ENCODE results near the gene PLEKHM3.

Gene PLEKHM3

GRCh38 chr2:207892716-207893402 lies 132.5 kb downstream of the PLEKHM3 start:
- DNase-seq (ENCODE audit: low read depth in 2 of 2): no peak

GRCh38 chr2:207891086-207891844 lies 134.1 kb downstream of the PLEKHM3 start:
- no peak for DNase-seq (ENCODE audit: low read depth in 2 of 2)

GRCh38 chr2:207887500-207887899 lies 137.8 kb downstream of the PLEKHM3 start:
- no peak for DNase-seq (ENCODE audit: low read depth in 2 of 2)

GRCh38 chr2:207885010-207885409 lies 140.3 kb downstream of the PLEKHM3 start:
- DNase-seq (ENCODE audit: low read depth in 2 of 2): no peak

- no peak for DNase-seq (ENCODE audit: low read depth in 2 of 2)
Measured at GRCh38 chr2:207884127-207884526, 141.2 kb downstream of the PLEKHM3 start.

- DNase-seq (ENCODE audit: low read depth in 2 of 2): no peak
Measured at GRCh38 chr2:207883002-207883780, 142.1 kb downstream of the PLEKHM3 start.

- DNase-seq (ENCODE audit: low read depth in 2 of 2): no peak
Measured at GRCh38 chr2:207881902-207882301, 143.4 kb downstream of the PLEKHM3 start.

- no peak for DNase-seq (ENCODE audit: low read depth in 2 of 2)
Measured at GRCh38 chr2:207879536-207879935, 145.8 kb downstream of the PLEKHM3 start.

- DNase-seq (ENCODE audit: low read depth in 2 of 2): no peak
Measured at GRCh38 chr2:207876842-207877535, 148.3 kb downstream of the PLEKHM3 start.

- DNase-seq (ENCODE audit: low read depth in 2 of 2): no peak
Measured at GRCh38 chr2:207875473-207876212, 149.7 kb downstream of the PLEKHM3 start.

- DNase-seq (ENCODE audit: low read depth in 2 of 2): no peak
Measured at GRCh38 chr2:207873794-207874193, 151.5 kb downstream of the PLEKHM3 start.

- no peak for DNase-seq (ENCODE audit: low read depth in 2 of 2)
Measured at GRCh38 chr2:207871911-207872310, 153.4 kb downstream of the PLEKHM3 start.

GRCh38 chr2:207871506-207871905 lies 153.8 kb downstream of the PLEKHM3 start:
- no peak for DNase-seq (ENCODE audit: low read depth in 2 of 2)

GRCh38 chr2:207870814-207871213 lies 154.5 kb downstream of the PLEKHM3 start:
- no peak for DNase-seq (ENCODE audit: low read depth in 2 of 2)

GRCh38 chr2:207869784-207870778 lies 155.2 kb downstream of the PLEKHM3 start:
- DNase-seq (ENCODE audit: low read depth in 2 of 2): no peak

GRCh38 chr2:207868855-207869596 lies 156.3 kb downstream of the PLEKHM3 start:
- no peak for DNase-seq (ENCODE audit: low read depth in 2 of 2)

GRCh38 chr2:207867905-207868304 lies 157.4 kb downstream of the PLEKHM3 start:
- DNase-seq (ENCODE audit: low read depth in 2 of 2): no peak

GRCh38 chr2:207867056-207867455 lies 158.3 kb downstream of the PLEKHM3 start:
- DNase-seq (ENCODE audit: low read depth in 2 of 2): no peak

- DNase-seq (ENCODE audit: low read depth in 2 of 2): no peak
Measured at GRCh38 chr2:207865210-207865609, 160.1 kb downstream of the PLEKHM3 start.
